Trophoblast cell (in vitro differentiated cells and primary cell): Measurements from ENCODE around the gene FOXB1.

Experiments used
- DNase-seq, 2 donors: peaks; one replicate each; pipeline ENCODE4 v3.0.0-alpha.2; 2016
- H2AFZ ChIP-seq: 2 replicates; pipeline ENCODE4 v1.6.1; 2013; ENCODE audit warnings: low read length, moderate library complexity, mild to moderate bottlenecking; ENCODE audit not compliant: insufficient read depth, poor library complexity
- H2AK5ac ChIP-seq: 2 replicates; pipeline ENCODE4 v1.6.1; 2013; ENCODE audit warnings: mild to moderate bottlenecking, low read length
- H2BK120ac ChIP-seq: 2 replicates; pipeline ENCODE4 v1.6.1; 2013; ENCODE audit warnings: low read length, mild to moderate bottlenecking, moderate library complexity; ENCODE audit not compliant: insufficient read depth, poor library complexity
- H2BK12ac ChIP-seq: 2 replicates; pipeline ENCODE4 v1.6.1; 2013; ENCODE audit warnings: mild to moderate bottlenecking, low read length, moderate library complexity
- H2BK5ac ChIP-seq: 2 replicates; pipeline ENCODE4 v1.6.1; 2013; ENCODE audit warnings: low read length, low read depth, moderate library complexity, mild to moderate bottlenecking; ENCODE audit not compliant: poor library complexity
- H3K14ac ChIP-seq: 2 replicates; pipeline ENCODE4 v1.6.1; 2013; ENCODE audit warnings: mild to moderate bottlenecking, low read length
- H3K18ac ChIP-seq: 2 replicates; pipeline ENCODE4 v1.6.1; 2013; ENCODE audit warnings: mild to moderate bottlenecking, low read length
- H3K23ac ChIP-seq: 2 replicates; pipeline ENCODE4 v1.6.1; 2013; ENCODE audit warnings: low read length
- H3K27ac ChIP-seq: 2 replicates; pipeline ENCODE4 v1.5.1; 2013; ENCODE audit warnings: low read depth, mild to moderate bottlenecking, inconsistent platforms, low read length, moderate library complexity
- H3K27me3 ChIP-seq: 2 replicates; pipeline ENCODE4 v1.6.1; 2013; ENCODE audit warnings: inconsistent platforms, mild to moderate bottlenecking, low read length, moderate library complexity; ENCODE audit not compliant: insufficient read depth
- H3K36me3 ChIP-seq, 2 experiments: 1 replicate in 1 of 2; 2 replicates in 1 of 2; pipeline ENCODE4 v1.6.1; 2013; ENCODE audit warnings: low read length in 2 of 2, mild to moderate bottlenecking in 2 of 2, moderate library complexity in 1 of 2; ENCODE audit not compliant: insufficient read depth in 2 of 2, control insufficient read depth in 1 of 2
- H3K4ac ChIP-seq: 2 replicates; pipeline ENCODE4 v1.6.1; 2013; ENCODE audit warnings: low read depth, mild to moderate bottlenecking, low read length, moderate library complexity
- H3K4me1 ChIP-seq, 2 experiments: 1 replicate in 1 of 2; 2 replicates in 1 of 2; pipeline ENCODE4 v1.6.1; 2013; ENCODE audit warnings: low read length in 2 of 2, mild to moderate bottlenecking in 2 of 2, moderate library complexity in 1 of 2; ENCODE audit not compliant: insufficient read depth in 2 of 2, control insufficient read depth in 1 of 2
- H3K4me2 ChIP-seq: 2 replicates; pipeline ENCODE4 v1.6.1; 2013; ENCODE audit warnings: inconsistent platforms, mild to moderate bottlenecking, low read length, moderate library complexity
- H3K4me3 ChIP-seq: 2 replicates; pipeline ENCODE4 v1.5.1; 2013; ENCODE audit warnings: mild to moderate bottlenecking, low read depth, low read length, inconsistent platforms
- H3K79me1 ChIP-seq: one replicate; pipeline ENCODE4 v1.6.1; 2013; ENCODE audit warnings: low read length
- H3K79me2 ChIP-seq: 2 replicates; pipeline ENCODE4 v1.6.1; 2013; ENCODE audit warnings: low read length, mild to moderate bottlenecking; ENCODE audit not compliant: control insufficient read depth, insufficient read depth, poor library complexity
- H3K9ac ChIP-seq: 2 replicates; pipeline ENCODE4 v1.6.1; 2013; ENCODE audit warnings: mild to moderate bottlenecking, low read length
- H3K9me3 ChIP-seq: 2 replicates; pipeline ENCODE4 v1.6.1; 2013; ENCODE audit warnings: low read depth, mild to moderate bottlenecking, control low read depth, inconsistent platforms, low read length; ENCODE audit not compliant: insufficient read depth
- H4K12ac ChIP-seq: 2 replicates; pipeline ENCODE4 v1.6.1; 2013; ENCODE audit warnings: low read depth, mild to moderate bottlenecking, low read length, moderate library complexity
- H4K8ac ChIP-seq: 2 replicates; pipeline ENCODE4 v1.6.1; 2013; ENCODE audit warnings: low read depth, mild to moderate bottlenecking, low read length, moderate library complexity
- H4K91ac ChIP-seq: one replicate; pipeline ENCODE4 v1.6.1; 2013; ENCODE audit warnings: low read depth, mild to moderate bottlenecking, low read length, moderate library complexity
- WGBS: extraction: QIAGEN DNeasy Blood & Tissue Kit; methylation state at CpG from one replicate; pipeline ENCODE4 v1.1.7; 2013; ENCODE audit warnings: missing lambda C conversion rate; ENCODE audit not compliant: insufficient read length, insufficient coverage; ENCODE audit errors: extremely low coverage; 5-methylcytosine and 5-hydroxymethylcytosine counted together

The FOXB1 gene

GRCh38 chr15:60006873-60007272, 2.8 kb downstream of the FOXB1 start:
- no peak overlapping the region for H2BK12ac ChIP-seq
- H3K4me3 ChIP-seq, result no peak overlapping the region
- H3K27me3 ChIP-seq, result peaks cover 58% of the 10 kb centered on the region
- no peaks in the 10 kb centered on the region for H3K79me1 ChIP-seq
- no peaks in the 10 kb centered on the region for H3K79me2 ChIP-seq
- H3K9me3 ChIP-seq, result peaks cover 8% of the 10 kb centered on the region
- peaks cover 16 to 19% of the 10 kb centered on the region in 2 experiments for H3K4me1 ChIP-seq
- DNase-seq, result no peak
- no peak overlapping the region for H3K9ac ChIP-seq
- no peak overlapping the region for H4K12ac ChIP-seq
- WGBS, result no CpG with 5 or more reads among the region's 4 CpGs
- H4K91ac ChIP-seq, result no peak overlapping the region
- no peak overlapping the region for H3K27ac ChIP-seq
- H2AK5ac ChIP-seq, result no peak overlapping the region
- H2BK5ac ChIP-seq, result no peak overlapping the region
- no peak overlapping the region for H4K8ac ChIP-seq
- no peak overlapping the region for H3K23ac ChIP-seq
- H3K4me2 ChIP-seq, result no peak overlapping the region
- no peak overlapping the region for H3K14ac ChIP-seq
- no peaks in the 10 kb centered on the region for H3K36me3 ChIP-seq
- no peak overlapping the region for H3K18ac ChIP-seq
- H2BK120ac ChIP-seq, result no peak overlapping the region
- no peak overlapping the region for H3K4ac ChIP-seq
- no peak overlapping the region for H2AFZ ChIP-seq

DNA sequence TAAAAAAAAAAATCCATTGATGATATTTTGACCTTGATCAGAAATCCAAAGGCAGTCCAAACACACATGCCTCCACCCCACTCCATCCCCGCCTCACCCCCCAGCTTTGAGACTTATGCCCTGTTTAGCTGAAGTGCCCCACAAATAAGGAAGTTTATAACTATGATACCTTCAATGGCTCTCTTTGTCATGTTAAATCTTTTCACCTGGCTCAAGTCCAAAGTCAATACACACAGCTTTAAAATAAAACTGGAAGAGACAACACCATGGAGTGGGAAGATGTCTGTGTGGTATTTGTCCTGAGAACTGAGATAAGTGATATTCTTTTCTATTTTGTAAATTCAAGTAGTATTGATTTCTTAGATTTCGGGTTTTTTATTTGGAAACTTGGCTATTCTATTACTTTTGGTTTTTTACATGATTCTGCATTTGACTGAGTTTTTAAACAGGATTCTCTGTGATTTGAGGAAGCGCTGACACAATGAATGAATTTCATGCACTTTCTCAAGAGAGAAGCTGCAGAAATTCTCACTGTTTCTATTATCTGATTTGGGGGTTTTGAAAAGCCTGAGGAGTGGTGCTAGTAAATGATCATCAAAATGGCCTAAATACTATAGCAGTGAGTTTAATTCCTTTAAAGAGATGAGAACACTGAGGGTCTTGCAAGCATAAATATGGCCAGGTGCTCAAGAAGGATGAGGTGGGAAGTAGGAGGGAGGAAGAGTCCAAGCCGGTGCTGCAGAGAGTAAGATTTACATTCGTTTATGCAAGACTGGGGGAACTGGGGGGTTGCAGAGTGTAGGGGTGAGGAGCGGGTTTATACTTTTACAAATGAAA, 5.2 kb downstream of the FOXB1 start:
- H2BK5ac ChIP-seq, result no peak overlapping the region
- H2BK120ac ChIP-seq, result no peak overlapping the region
- H3K14ac ChIP-seq, result no peak overlapping the region
- no peak for DNase-seq
- H3K4me3 ChIP-seq, result no peak overlapping the region
- no peak overlapping the region for H3K9ac ChIP-seq
- no peak overlapping the region for H3K4me2 ChIP-seq
- H4K12ac ChIP-seq, result no peak overlapping the region
- H2AK5ac ChIP-seq, result no peak overlapping the region
- peaks cover 14 to 17% of the 10 kb centered on the region in 2 experiments for H3K4me1 ChIP-seq
- H3K27me3 ChIP-seq, result peaks cover 40% of the 10 kb centered on the region
- H3K9me3 ChIP-seq, result peaks cover 7% of the 10 kb centered on the region
- no peaks in the 10 kb centered on the region for H3K79me1 ChIP-seq
- no peak overlapping the region for H3K23ac ChIP-seq
- no peaks in the 10 kb centered on the region for H3K36me3 ChIP-seq
- WGBS, result no CpG with 5 or more reads among the region's 6 CpGs
- H3K18ac ChIP-seq, result no peak overlapping the region
- H2BK12ac ChIP-seq, result no peak overlapping the region
- H4K91ac ChIP-seq, result no peak overlapping the region
- H2AFZ ChIP-seq, result no peak overlapping the region
- no peak overlapping the region for H3K4ac ChIP-seq
- H3K27ac ChIP-seq, result no peak overlapping the region
- no peaks in the 10 kb centered on the region for H3K79me2 ChIP-seq
- no peak overlapping the region for H4K8ac ChIP-seq

GRCh38 chr15:60009980-60010732, 6.0 kb downstream of the FOXB1 start:
- no peak overlapping the region for H3K4ac ChIP-seq
- no peak overlapping the region for H4K91ac ChIP-seq
- no peak overlapping the region for H3K23ac ChIP-seq
- peaks cover 10 to 12% of the 10 kb centered on the region in 2 experiments for H3K4me1 ChIP-seq
- no CpG with 5 or more reads among the region's 13 CpGs for WGBS
- H3K79me1 ChIP-seq, result no peaks in the 10 kb centered on the region
- peaks cover 32% of the 10 kb centered on the region for H3K27me3 ChIP-seq
- H4K12ac ChIP-seq, result no peak overlapping the region
- H4K8ac ChIP-seq, result no peak overlapping the region
- H3K4me2 ChIP-seq, result no peak overlapping the region
- H3K9me3 ChIP-seq, result peaks cover 6% of the 10 kb centered on the region
- no peaks in the 10 kb centered on the region for H3K36me3 ChIP-seq
- H3K14ac ChIP-seq, result no peak overlapping the region
- H3K27ac ChIP-seq, result no peak overlapping the region
- H3K4me3 ChIP-seq, result no peak overlapping the region
- no peak overlapping the region for H3K9ac ChIP-seq
- H2BK12ac ChIP-seq, result no peak overlapping the region
- no peaks in the 10 kb centered on the region for H3K79me2 ChIP-seq
- no peak overlapping the region for H2BK120ac ChIP-seq
- H2AFZ ChIP-seq, result no peak overlapping the region
- DNase-seq, result no peak
- H3K18ac ChIP-seq, result no peak overlapping the region
- no peak overlapping the region for H2BK5ac ChIP-seq
- H2AK5ac ChIP-seq, result no peak overlapping the region

- no peak overlapping the region for H3K4me3 ChIP-seq
- H3K9ac ChIP-seq, result no peak overlapping the region
- no peak overlapping the region for H2BK120ac ChIP-seq
- H3K4ac ChIP-seq, result no peak overlapping the region
- no peak overlapping the region for H2AFZ ChIP-seq
- H3K36me3 ChIP-seq, result no peaks in the 10 kb centered on the region
- no peak overlapping the region for H2AK5ac ChIP-seq
- no CpG with 5 or more reads among the region's 2 CpGs for WGBS
- no peak overlapping the region for H3K27ac ChIP-seq
- peaks cover 25% of the 10 kb centered on the region for H3K27me3 ChIP-seq
- H3K9me3 ChIP-seq, result peaks cover under 1% of the 10 kb centered on the region
- H4K91ac ChIP-seq, result no peak overlapping the region
- no peak overlapping the region for H2BK12ac ChIP-seq
- H4K8ac ChIP-seq, result no peak overlapping the region
- H3K14ac ChIP-seq, result no peak overlapping the region
- peaks cover 3 to 5% of the 10 kb centered on the region in 2 experiments for H3K4me1 ChIP-seq
- no peaks in the 10 kb centered on the region for H3K79me2 ChIP-seq
- H2BK5ac ChIP-seq, result no peak overlapping the region
- no peak overlapping the region for H3K4me2 ChIP-seq
- H3K79me1 ChIP-seq, result no peaks in the 10 kb centered on the region
- no peak overlapping the region for H4K12ac ChIP-seq
- no peak for DNase-seq
- no peak overlapping the region for H3K23ac ChIP-seq
- H3K18ac ChIP-seq, result no peak overlapping the region
These were observed 6.7 kb downstream of the FOXB1 start for GRCh38 chr15:60010858-60011257.
